K562 (cell line): ENCODE measurements around the gene MKNK2. TPM values are rescaled to one million over a fixed set of nuclear protein-coding genes. Genes with fewer than 3 reads are reported as not detected.
A peak's percentile ranks its signal among the peaks of the same experiment; 100 is the strongest.

Experiments
- COPS2 ChIP-seq: fragments of 450-650 bp; conservative IDR thresholded peaks from 2 replicates; pipeline ENCODE4 v1.6.1; 2016; ENCODE audit warnings: mild to moderate bottlenecking, moderate library complexity
- DPF2 ChIP-seq: fragments of 450-650 bp; IDR thresholded peaks from 2 replicates; pipeline ENCODE4 v1.6.1; 2016
- SMAD1 ChIP-seq: fragments of 150-350 bp; IDR thresholded peaks from 2 replicates; pipeline ENCODE4 v1.6.1; 2014; ENCODE audit warnings: low read length, low read depth; ENCODE audit not compliant: partially characterized antibody
- SMC3 ChIP-seq: conservative IDR thresholded peaks from 2 replicates; pipeline ENCODE4 v1.6.1; 2011; ENCODE audit warnings: low read depth, low read length, improper control_type of control experiment; ENCODE audit not compliant: insufficient read depth
- ZFX ChIP-seq: sonication (generic); formaldehyde crosslinking; IDR thresholded peaks from 2 replicates; pipeline ENCODE4 v1.8.0; 2022; ENCODE audit warnings: mild to moderate bottlenecking, missing genetic modification reagents, moderate library complexity
- ZNF175 ChIP-seq: fragments of 200-800 bp; sonication (Bioruptor generic); IDR thresholded peaks from 2 replicates; pipeline ENCODE4 v1.6.1; 2016; ENCODE audit warnings: low read depth, mild to moderate bottlenecking, missing genetic modification characterization, missing compliant biosample characterization
- ZNF431 ChIP-seq: sonication (generic); formaldehyde crosslinking; IDR thresholded peaks from 2 replicates; pipeline ENCODE4 v1.8.0; 2022; ENCODE audit warnings: mild to moderate bottlenecking, missing genetic modification reagents
- ZNF75A ChIP-seq: fragments of 450-650 bp; formaldehyde crosslinking; IDR thresholded peaks from 2 replicates; pipeline ENCODE4 v1.4.0; 2020; ENCODE audit warnings: mild to moderate bottlenecking
- ZNF764 ChIP-seq: fragments of 250-450 bp; sonication (Bioruptor Pico); IDR thresholded peaks from 2 replicates; pipeline ENCODE4 v1.4.0; 2020; ENCODE audit warnings: low read depth, mild to moderate bottlenecking, moderate library complexity
- polyA plus RNA-seq, 8 experiments: library from polyadenylated mRNA; depleted of rRNA in 4 of 8; stranded (reverse) in 5 of 8; unstranded in 3 of 8; fragments of >200 nt; fragmentation: Nextera tagmentation in 2 of 8; fragmentation: Illumina TruSeq in 1 of 8; extraction: Ambion mirVana in 2 of 8; extraction: Trizol in 1 of 8; gene quantifications; 2 replicates each; pipeline versions ENCODE4 v1.2.1 to v1.2.3, GENCODE V29; 2011 to 2014; ENCODE audit warnings: inconsistent platforms in 1 of 8, missing spikeins in 1 of 8
- total RNA-seq, 7 experiments: library from RNA; depleted of rRNA in 6 of 7; stranded (reverse); fragments of >200 nt in 6 of 7; fragmentation: Illumina TruSeq in 2 of 7; extraction: Trizol in 2 of 7; gene quantifications; 2 replicates each; pipeline versions ENCODE4 v1.2.1 to v1.2.3, GENCODE V29; 2011 to 2021; ENCODE audit warnings: low replicate concordance in 1 of 7
- TF ChIP-seq, protein P1 (sequence below): fragments of 250-450 bp; sonication (Bioruptor Pico); IDR thresholded peaks from 2 replicates; pipeline ENCODE4 v1.8.0; 2021; ENCODE audit warnings: borderline replicate concordance, mild to moderate bottlenecking, moderate library complexity; ENCODE audit not compliant: poor library complexity, severe bottlenecking
- TF ChIP-seq, protein P2 (sequence below): fragments of 450-650 bp; IDR thresholded peaks from 2 replicates; pipeline ENCODE4 v1.6.1; 2016; ENCODE audit warnings: mild to moderate bottlenecking, moderate library complexity
- TF ChIP-seq, protein P3 (sequence below): sonication (generic); formaldehyde crosslinking; IDR thresholded peaks from 2 replicates; pipeline ENCODE4 v1.8.1; 2023; ENCODE audit warnings: mild to moderate bottlenecking, missing genetic modification reagents

Gene MKNK2
- total and polyA plus RNA-seq, 9 of the 15 experiments (the other 6 are each of a cell fraction or from before 2014, with no cell fraction given), result 5.1 to 191 (median 51.9) TPM

DNA sequence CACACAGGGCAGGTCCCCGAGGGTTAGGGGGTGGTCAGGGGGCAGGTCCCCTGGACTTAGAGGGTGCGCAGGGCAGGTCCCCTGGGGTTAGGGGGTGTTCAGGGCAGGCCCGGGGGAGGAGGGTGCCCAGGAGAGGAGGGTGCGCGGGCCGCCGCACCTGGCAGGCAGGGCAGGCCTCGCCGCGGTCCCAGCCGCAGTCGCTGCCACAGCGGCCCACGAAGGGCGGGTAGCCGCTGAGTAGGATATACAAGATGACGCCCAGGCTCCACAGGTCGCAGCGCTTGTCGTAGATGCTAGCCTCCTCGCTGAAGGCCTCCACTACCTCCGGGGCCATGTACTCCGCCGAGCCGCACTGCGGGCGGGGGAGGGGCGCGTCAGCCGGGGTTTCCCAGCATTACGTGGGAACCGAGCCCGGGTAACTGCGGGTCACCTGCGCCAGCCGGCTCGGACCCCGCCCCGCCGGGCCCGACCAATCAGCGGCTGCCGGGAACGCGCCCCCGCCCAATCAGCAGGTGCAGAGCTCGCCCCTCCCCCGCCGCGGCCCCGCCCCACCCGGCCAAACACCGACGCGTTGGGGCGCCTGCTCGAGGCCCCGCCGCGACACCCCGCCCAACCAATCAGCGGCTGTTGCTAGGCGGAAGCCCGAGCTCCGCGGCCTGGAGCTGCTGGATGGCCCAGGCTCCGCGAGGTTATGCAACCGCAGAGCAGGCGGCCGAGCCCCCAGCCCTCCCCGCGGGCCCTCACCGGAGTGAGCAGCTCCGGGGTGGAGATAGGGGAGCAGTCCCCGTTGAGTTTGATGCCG lies 9.2 kb downstream of the MKNK2 start (continued):
- TF ChIP-seq, protein P1, sequence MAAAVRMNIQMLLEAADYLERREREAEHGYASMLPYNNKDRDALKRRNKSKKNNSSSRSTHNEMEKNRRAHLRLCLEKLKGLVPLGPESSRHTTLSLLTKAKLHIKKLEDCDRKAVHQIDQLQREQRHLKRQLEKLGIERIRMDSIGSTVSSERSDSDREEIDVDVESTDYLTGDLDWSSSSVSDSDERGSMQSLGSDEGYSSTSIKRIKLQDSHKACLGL (CRISPR knock-in tag), result no peak
- TF ChIP-seq ZFX (CRISPR knock-in tag), result peak; percentile 88
- no peak for TF ChIP-seq ZNF75A (CRISPR knock-in tag)
- 0 out of 2 replicates have a peak, but pooled peaks have one; percentile 33 for TF ChIP-seq ZNF175 (CRISPR knock-in tag)
- peak; percentile 90 for TF ChIP-seq SMAD1
- TF ChIP-seq, protein P2, sequence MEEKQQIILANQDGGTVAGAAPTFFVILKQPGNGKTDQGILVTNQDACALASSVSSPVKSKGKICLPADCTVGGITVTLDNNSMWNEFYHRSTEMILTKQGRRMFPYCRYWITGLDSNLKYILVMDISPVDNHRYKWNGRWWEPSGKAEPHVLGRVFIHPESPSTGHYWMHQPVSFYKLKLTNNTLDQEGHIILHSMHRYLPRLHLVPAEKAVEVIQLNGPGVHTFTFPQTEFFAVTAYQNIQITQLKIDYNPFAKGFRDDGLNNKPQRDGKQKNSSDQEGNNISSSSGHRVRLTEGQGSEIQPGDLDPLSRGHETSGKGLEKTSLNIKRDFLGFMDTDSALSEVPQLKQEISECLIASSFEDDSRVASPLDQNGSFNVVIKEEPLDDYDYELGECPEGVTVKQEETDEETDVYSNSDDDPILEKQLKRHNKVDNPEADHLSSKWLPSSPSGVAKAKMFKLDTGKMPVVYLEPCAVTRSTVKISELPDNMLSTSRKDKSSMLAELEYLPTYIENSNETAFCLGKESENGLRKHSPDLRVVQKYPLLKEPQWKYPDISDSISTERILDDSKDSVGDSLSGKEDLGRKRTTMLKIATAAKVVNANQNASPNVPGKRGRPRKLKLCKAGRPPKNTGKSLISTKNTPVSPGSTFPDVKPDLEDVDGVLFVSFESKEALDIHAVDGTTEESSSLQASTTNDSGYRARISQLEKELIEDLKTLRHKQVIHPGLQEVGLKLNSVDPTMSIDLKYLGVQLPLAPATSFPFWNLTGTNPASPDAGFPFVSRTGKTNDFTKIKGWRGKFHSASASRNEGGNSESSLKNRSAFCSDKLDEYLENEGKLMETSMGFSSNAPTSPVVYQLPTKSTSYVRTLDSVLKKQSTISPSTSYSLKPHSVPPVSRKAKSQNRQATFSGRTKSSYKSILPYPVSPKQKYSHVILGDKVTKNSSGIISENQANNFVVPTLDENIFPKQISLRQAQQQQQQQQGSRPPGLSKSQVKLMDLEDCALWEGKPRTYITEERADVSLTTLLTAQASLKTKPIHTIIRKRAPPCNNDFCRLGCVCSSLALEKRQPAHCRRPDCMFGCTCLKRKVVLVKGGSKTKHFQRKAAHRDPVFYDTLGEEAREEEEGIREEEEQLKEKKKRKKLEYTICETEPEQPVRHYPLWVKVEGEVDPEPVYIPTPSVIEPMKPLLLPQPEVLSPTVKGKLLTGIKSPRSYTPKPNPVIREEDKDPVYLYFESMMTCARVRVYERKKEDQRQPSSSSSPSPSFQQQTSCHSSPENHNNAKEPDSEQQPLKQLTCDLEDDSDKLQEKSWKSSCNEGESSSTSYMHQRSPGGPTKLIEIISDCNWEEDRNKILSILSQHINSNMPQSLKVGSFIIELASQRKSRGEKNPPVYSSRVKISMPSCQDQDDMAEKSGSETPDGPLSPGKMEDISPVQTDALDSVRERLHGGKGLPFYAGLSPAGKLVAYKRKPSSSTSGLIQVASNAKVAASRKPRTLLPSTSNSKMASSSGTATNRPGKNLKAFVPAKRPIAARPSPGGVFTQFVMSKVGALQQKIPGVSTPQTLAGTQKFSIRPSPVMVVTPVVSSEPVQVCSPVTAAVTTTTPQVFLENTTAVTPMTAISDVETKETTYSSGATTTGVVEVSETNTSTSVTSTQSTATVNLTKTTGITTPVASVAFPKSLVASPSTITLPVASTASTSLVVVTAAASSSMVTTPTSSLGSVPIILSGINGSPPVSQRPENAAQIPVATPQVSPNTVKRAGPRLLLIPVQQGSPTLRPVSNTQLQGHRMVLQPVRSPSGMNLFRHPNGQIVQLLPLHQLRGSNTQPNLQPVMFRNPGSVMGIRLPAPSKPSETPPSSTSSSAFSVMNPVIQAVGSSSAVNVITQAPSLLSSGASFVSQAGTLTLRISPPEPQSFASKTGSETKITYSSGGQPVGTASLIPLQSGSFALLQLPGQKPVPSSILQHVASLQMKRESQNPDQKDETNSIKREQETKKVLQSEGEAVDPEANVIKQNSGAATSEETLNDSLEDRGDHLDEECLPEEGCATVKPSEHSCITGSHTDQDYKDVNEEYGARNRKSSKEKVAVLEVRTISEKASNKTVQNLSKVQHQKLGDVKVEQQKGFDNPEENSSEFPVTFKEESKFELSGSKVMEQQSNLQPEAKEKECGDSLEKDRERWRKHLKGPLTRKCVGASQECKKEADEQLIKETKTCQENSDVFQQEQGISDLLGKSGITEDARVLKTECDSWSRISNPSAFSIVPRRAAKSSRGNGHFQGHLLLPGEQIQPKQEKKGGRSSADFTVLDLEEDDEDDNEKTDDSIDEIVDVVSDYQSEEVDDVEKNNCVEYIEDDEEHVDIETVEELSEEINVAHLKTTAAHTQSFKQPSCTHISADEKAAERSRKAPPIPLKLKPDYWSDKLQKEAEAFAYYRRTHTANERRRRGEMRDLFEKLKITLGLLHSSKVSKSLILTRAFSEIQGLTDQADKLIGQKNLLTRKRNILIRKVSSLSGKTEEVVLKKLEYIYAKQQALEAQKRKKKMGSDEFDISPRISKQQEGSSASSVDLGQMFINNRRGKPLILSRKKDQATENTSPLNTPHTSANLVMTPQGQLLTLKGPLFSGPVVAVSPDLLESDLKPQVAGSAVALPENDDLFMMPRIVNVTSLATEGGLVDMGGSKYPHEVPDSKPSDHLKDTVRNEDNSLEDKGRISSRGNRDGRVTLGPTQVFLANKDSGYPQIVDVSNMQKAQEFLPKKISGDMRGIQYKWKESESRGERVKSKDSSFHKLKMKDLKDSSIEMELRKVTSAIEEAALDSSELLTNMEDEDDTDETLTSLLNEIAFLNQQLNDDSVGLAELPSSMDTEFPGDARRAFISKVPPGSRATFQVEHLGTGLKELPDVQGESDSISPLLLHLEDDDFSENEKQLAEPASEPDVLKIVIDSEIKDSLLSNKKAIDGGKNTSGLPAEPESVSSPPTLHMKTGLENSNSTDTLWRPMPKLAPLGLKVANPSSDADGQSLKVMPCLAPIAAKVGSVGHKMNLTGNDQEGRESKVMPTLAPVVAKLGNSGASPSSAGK, result no peak
- no peak for TF ChIP-seq DPF2
- TF ChIP-seq COPS2, result no peak
- TF ChIP-seq, protein P3, sequence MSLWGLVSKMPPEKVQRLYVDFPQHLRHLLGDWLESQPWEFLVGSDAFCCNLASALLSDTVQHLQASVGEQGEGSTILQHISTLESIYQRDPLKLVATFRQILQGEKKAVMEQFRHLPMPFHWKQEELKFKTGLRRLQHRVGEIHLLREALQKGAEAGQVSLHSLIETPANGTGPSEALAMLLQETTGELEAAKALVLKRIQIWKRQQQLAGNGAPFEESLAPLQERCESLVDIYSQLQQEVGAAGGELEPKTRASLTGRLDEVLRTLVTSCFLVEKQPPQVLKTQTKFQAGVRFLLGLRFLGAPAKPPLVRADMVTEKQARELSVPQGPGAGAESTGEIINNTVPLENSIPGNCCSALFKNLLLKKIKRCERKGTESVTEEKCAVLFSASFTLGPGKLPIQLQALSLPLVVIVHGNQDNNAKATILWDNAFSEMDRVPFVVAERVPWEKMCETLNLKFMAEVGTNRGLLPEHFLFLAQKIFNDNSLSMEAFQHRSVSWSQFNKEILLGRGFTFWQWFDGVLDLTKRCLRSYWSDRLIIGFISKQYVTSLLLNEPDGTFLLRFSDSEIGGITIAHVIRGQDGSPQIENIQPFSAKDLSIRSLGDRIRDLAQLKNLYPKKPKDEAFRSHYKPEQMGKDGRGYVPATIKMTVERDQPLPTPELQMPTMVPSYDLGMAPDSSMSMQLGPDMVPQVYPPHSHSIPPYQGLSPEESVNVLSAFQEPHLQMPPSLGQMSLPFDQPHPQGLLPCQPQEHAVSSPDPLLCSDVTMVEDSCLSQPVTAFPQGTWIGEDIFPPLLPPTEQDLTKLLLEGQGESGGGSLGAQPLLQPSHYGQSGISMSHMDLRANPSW (CRISPR knock-in tag), result no peak
- no peak for TF ChIP-seq ZNF764 (CRISPR knock-in tag)
- TF ChIP-seq SMC3, result no peak
- TF ChIP-seq ZNF431, result no peak
